Breast epithelium (tissue), 4 donors: ENCODE data around the gene TVP23C. TPM values are rescaled to one million over a fixed set of nuclear protein-coding genes. Genes with fewer than 3 reads are reported as not detected.
"Not testable (repeated sequence)": the region's sequence is repeated elsewhere in the genome, so short reads cannot be mapped to it uniquely, and the experiment has no call there.

Experiments
- DNase-seq, 2 donors: peaks; one replicate each; pipeline ENCODE4 v3.0.0-alpha.2; 2019; ENCODE audit warnings: low spot score in 2 of 2
- H3K27ac ChIP-seq, 2 donors: fragments of 200-600 bp; sonication (generic) in 1 of 2; one replicate each; pipeline ENCODE4 v1.5.1; 2016 to 2019; ENCODE audit warnings: mild to moderate bottlenecking in 1 of 2
- H3K27me3 ChIP-seq, 2 donors: fragments of 200-600 bp; sonication (generic) in 1 of 2; one replicate each; pipeline versions ENCODE4 v1.5.1 to v1.6.0; 2017 to 2019; ENCODE audit warnings: control low read depth in 1 of 2, mild to moderate bottlenecking in 1 of 2
- H3K36me3 ChIP-seq: fragments of 200-600 bp; one replicate; pipeline ENCODE4 v1.5.1; 2019
- H3K4me1 ChIP-seq, 2 donors: fragments of 200-600 bp; sonication (generic); one replicate each; pipeline ENCODE4 v1.5.1; 2016 to 2019; ENCODE audit warnings: control low read depth in 1 of 2
- H3K4me3 ChIP-seq, 3 donors: fragments of 200-600 bp; sonication (generic); 1 replicate in 2 of 3; 2 replicates in 1 of 3; pipeline ENCODE4 v1.5.1; 2016 to 2019; ENCODE audit warnings: mild to moderate bottlenecking in 3 of 3, moderate library complexity in 2 of 3
- H3K9me3 ChIP-seq, 2 donors: fragments of 200-600 bp; sonication (generic) in 1 of 2; one replicate each; pipeline ENCODE4 v1.5.1; 2016 to 2019; ENCODE audit warnings: control low read depth in 1 of 2
- POLR2A ChIP-seq: fragments of 450-650 bp; IDR thresholded peaks from one replicate; pipeline ENCODE4 v1.6.1; 2016; ENCODE audit warnings: antibody characterized with exemption, mild to moderate bottlenecking, moderate library complexity
- POLR2AphosphoS5 ChIP-seq, 3 donors: sonication (generic); formaldehyde crosslinking; IDR thresholded peaks; one replicate each; pipeline ENCODE4 v1.6.1; 2017; ENCODE audit warnings: antibody characterized with exemption in 3 of 3
- intact Hi-C: fragments of 100-400 bp; cut with DNase I; formaldehyde crosslinking; loops from one replicate; pipeline ENCODE4 v1.15.1; 2023; ENCODE audit warnings: low total_unique reads
- total RNA-seq, 3 donors: library from RNA; depleted of rRNA; stranded (reverse); fragments of >200 nt; gene quantifications; one replicate each; pipeline ENCODE4 v1.1.0, GENCODE V29; 2016

TVP23C gene
- 10 to 100 TPM; 11.8 to 38.6 (median 37.4) TPM for total RNA-seq

GRCh38 chr17:15563375-15563857, at the start of gene TVP23C:
TVP23C (minus strand) TSS chr17:15563483; CDS start chr17:15563448, 35 bp downstream.
- TF ChIP-seq POLR2A (peak; percentile 24), POLR2AphosphoS5 (IDR thresholded peaks at IDR 0.05) (peak in 1 of 3 donors; percentile 38)
- H3K36me3 ChIP-seq, H3K4me1 ChIP-seq, H3K27me3 ChIP-seq, H3K9me3 ChIP-seq, intact Hi-C loops: not testable (repeated sequence)
- Histone ChIP-seq H3K27ac (peak within 1 kb of the TSS; percentile 83 to 87), H3K4me3 (peak within 1 kb of the TSS; percentile 63 to 94 (median 70))
- peak; percentile 63 to 67 for DNase-seq

DNA sequence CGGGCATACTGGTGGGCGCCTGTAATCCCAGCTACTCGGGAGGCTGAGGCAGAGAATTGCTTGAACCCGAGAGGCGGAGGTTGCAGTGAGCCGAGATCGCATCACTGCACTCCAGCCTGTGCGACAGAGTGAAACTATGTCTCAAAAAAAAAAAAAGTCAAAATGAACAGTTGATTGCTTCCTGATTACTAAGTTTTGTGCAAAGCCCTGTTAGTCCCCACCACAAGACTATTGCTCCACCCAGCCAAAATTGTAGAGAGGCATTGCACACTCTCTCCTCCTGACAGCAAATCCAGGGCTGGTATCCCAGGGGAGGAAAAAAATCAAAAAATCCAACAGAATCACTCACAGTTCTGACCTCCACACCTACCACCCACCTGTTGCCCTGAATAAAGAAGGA, 29.7 kb upstream of the TVP23C start:
- DNase-seq, H3K27me3 ChIP-seq, intact Hi-C loops, H3K4me1 ChIP-seq, H3K4me3 ChIP-seq, H3K27ac ChIP-seq, H3K9me3 ChIP-seq, H3K36me3 ChIP-seq: not testable (repeated sequence)

GRCh38 chr17:15591986-15592385, 28.7 kb upstream of the TVP23C start:
- intact Hi-C loops, H3K4me1 ChIP-seq, H3K9me3 ChIP-seq, H3K27me3 ChIP-seq, DNase-seq, H3K4me3 ChIP-seq, H3K36me3 ChIP-seq: not testable (repeated sequence)
- peak overlapping the region; percentile 19 to 29 for H3K27ac ChIP-seq

- H3K9me3 ChIP-seq, DNase-seq, H3K4me3 ChIP-seq, H3K27ac ChIP-seq, H3K4me1 ChIP-seq, H3K27me3 ChIP-seq, H3K36me3 ChIP-seq, intact Hi-C loops: not testable (repeated sequence)
Observed at GRCh38 chr17:15590844-15591243, 27.6 kb upstream of the TVP23C start.

GRCh38 chr17:15589544-15590536, 26.6 kb upstream of the TVP23C start:
- H3K4me3 ChIP-seq, intact Hi-C loops, H3K27me3 ChIP-seq, H3K36me3 ChIP-seq, DNase-seq, H3K4me1 ChIP-seq, H3K9me3 ChIP-seq, H3K27ac ChIP-seq: not testable (repeated sequence)

GRCh38 chr17:15588017-15588416, 24.7 kb upstream of the TVP23C start:
- H3K4me1 ChIP-seq, H3K4me3 ChIP-seq, H3K9me3 ChIP-seq, intact Hi-C loops, H3K27me3 ChIP-seq, DNase-seq, H3K27ac ChIP-seq, H3K36me3 ChIP-seq: not testable (repeated sequence)

DNA sequence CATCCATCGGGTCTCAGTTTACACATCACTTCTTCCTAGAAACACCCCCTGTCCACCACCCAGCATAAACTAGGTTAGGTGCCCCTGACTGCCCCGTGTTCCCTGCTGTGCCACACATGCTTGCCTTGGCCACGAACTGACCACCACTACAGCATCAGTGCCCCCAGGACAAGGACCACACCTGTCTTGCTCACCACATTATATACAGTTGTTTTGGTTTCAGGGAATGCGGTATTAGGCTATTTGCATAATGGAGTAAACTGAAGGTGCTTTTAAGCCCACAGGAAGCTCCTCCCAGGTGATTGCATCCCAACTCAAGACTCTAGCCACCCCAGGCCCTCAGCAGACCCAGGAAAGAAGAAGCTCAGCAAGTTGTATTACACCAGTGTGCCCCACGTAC, 20.0 kb upstream of the TVP23C start:
- H3K9me3 ChIP-seq, H3K36me3 ChIP-seq, intact Hi-C loops, H3K4me3 ChIP-seq, H3K4me1 ChIP-seq, DNase-seq, H3K27ac ChIP-seq, H3K27me3 ChIP-seq: not testable (repeated sequence)

DNA sequence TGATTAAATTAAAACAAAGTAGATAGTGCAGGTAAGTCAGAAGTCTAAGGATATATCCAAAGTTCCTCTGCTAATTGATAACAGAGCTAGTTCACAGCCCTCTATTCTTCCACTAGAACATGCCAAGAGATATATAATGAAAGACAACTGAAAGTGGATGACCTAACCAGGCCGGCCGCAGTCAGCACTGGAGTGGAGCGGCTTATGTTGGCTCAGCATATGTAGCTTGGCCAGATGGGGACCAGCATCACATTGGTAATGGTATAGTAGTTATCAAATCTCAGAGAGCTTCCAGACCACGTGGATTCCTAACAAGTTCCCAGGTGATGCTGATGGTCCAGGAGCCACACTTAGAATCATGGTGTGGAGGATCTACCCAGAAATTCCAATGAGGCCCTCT, 18.2 kb upstream of the TVP23C start:
- DNase-seq, intact Hi-C loops, H3K4me1 ChIP-seq, H3K9me3 ChIP-seq, H3K4me3 ChIP-seq, H3K36me3 ChIP-seq, H3K27ac ChIP-seq, H3K27me3 ChIP-seq: not testable (repeated sequence)

- DNase-seq, intact Hi-C loops: not testable (repeated sequence)
Observed at GRCh38 chr17:15576848-15577247, 13.6 kb upstream of the TVP23C start.

DNA sequence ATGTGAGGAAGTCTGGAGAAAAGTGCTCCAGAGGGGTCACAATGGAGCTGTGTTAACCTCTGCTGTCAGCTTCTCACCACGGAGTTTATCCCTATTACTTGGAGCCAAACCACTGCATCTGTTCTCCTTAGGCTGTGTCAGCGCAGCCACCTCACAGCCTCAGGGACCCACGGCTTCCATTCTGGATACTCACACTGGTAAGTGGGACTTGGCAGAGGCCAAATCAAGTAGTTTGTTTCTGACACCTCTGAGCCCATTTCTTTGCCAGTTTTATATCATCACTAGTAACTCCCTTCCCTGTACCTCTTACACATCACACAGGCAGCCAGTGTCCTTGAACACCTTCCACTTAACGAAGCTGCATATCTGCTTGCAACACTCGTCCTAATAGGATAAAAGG, 11.4 kb upstream of the TVP23C start:
- H3K4me3 ChIP-seq, H3K27ac ChIP-seq, H3K36me3 ChIP-seq, H3K27me3 ChIP-seq, intact Hi-C loops, DNase-seq, H3K9me3 ChIP-seq, H3K4me1 ChIP-seq: not testable (repeated sequence)

More at GRCh38 chr17:15576848-15577247, 13.6 kb upstream of the TVP23C start:
- H3K36me3 ChIP-seq, H3K4me1 ChIP-seq, H3K27ac ChIP-seq, H3K4me3 ChIP-seq, H3K9me3 ChIP-seq, H3K27me3 ChIP-seq: not testable (repeated sequence)

DNA sequence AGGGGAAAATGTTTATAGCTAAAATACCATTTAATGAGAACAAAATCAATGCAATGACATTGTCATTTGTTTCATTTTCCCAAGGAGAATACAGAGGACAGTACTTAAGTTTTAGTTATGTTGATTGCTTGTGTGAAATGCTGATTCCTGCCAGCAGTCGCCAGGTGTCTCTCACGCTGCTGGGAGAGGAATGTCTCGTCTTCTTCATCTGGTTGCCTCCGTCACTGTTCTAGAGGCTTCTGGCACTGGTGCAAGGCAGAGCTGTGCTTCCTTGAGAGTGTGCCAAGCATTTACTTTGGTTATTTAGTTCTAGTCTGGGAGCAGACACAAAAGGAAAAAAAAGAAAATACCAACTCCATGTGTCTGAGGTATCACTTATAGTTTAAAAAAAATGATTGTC, 10.6 kb upstream of the TVP23C start:
- H3K27me3 ChIP-seq, H3K27ac ChIP-seq, H3K9me3 ChIP-seq, H3K36me3 ChIP-seq, H3K4me1 ChIP-seq, intact Hi-C loops, H3K4me3 ChIP-seq: not testable (repeated sequence)
- DNase-seq = peak; percentile 54 to 60

DNA sequence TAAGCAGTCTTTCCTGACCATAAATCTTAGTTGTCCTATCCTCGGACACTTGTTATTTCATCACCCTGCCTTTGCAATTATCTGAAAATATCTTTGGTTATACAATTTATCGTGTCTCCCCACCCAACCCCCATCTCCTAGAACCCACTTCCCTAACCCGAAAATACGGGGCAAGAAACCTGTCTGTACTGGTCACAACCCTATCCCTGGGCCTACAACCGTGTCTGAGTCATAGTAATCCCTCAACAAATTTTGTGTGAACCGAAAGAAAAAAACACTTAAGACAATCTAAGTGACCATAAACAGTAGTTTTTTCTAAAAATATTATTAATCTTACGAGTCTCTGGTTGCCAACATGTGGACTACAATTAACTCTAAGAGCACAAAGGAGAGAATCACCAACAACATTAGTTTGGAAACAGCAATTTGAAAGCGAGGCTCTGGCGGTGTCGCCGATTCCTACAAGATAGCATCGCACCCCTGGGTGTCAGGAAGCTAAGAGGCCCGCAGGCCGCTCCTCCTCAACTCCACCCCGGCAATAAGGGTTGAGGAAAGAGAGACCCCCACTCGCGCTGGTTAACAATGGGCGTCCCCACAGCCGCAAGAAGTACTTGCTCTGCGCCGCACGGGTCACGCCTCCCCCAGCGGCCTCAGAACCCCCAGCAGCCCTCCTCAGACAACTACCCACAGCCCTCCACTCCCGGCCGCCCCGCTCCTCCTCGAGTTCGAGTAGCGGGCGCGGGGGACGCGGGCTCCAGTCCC, 489 bp downstream of the TVP23C start:
- H3K27me3 ChIP-seq, H3K36me3 ChIP-seq, H3K9me3 ChIP-seq, DNase-seq, H3K4me1 ChIP-seq, intact Hi-C loops: not testable (repeated sequence)
- peak overlapping the region; percentile 63 to 94 (median 70) for H3K4me3 ChIP-seq
- H3K27ac ChIP-seq = peak overlapping the region; percentile 83 to 87

DNA sequence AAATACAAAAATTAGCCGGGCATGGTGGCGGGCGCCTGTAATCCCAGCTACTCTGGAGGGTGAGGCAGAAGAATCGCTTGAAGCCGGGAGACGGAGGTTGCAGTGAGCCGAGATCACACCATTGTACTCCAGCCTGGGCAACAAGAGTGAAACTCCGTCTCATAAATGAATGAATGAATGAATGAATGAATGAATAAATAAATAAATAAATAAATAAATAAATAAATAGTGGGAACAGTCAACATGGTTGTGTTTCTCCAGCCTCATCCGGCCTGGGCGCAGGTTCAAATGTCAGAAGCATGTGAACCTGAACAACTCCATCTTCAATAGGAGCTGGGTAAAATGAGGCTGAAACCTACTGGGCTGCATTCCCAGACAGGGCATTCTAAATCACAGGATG, 1.8 kb downstream of the TVP23C start:
- H3K36me3 ChIP-seq, H3K4me1 ChIP-seq, H3K27me3 ChIP-seq, H3K27ac ChIP-seq, DNase-seq, intact Hi-C loops, H3K4me3 ChIP-seq, H3K9me3 ChIP-seq: not testable (repeated sequence)
